Progenitor cell of endocrine pancreas (in vitro differentiated cells): ENCODE results near the gene ZNF74. TPM values are rescaled to one million over a fixed set of nuclear protein-coding genes. Genes with fewer than 3 reads are reported as not detected.
A peak's percentile ranks its signal among the peaks of the same experiment; 100 is the strongest.
"Not testable (repeated sequence)": the region's sequence is repeated elsewhere in the genome, so short reads cannot be mapped to it uniquely, and the experiment has no call there.

Source experiments
- DNase-seq: peaks from one replicate; pipeline ENCODE4 v3.0.0; 2021; ENCODE audit warnings: low spot score; ENCODE audit not compliant: unreplicated experiment
- H3K27ac Mint-ChIP-seq: 2 replicates; pipeline ENCODE4 v1.8.0; 2021; ENCODE audit warnings: mild to moderate bottlenecking, moderate library complexity, mixed read lengths
- H3K27me3 Mint-ChIP-seq: 2 replicates; pipeline ENCODE4 v1.8.0; 2021; ENCODE audit warnings: mixed read lengths
- H3K36me3 Mint-ChIP-seq: 2 replicates; pipeline ENCODE4 v1.8.0; 2022; ENCODE audit warnings: mixed read lengths; ENCODE audit not compliant: insufficient read depth
- H3K4me1 Mint-ChIP-seq: 2 replicates; pipeline ENCODE4 v1.8.0; 2021; ENCODE audit warnings: low read depth, mixed read lengths
- H3K4me3 Mint-ChIP-seq: 2 replicates; pipeline ENCODE4 v1.8.0; 2021; ENCODE audit warnings: low read depth, mild to moderate bottlenecking, moderate library complexity, mixed read lengths
- H3K9me3 Mint-ChIP-seq: 2 replicates; pipeline ENCODE4 v1.8.0; 2021; ENCODE audit warnings: low read depth, mixed read lengths
- CTCF ChIP-seq: fragments of 200-600 bp; sonication (generic); IDR thresholded peaks from one replicate; pipeline ENCODE4 v1.5.0; 2021; ENCODE audit warnings: antibody characterized with exemption, mild to moderate bottlenecking; ENCODE audit not compliant: unreplicated experiment
- total RNA-seq: library from RNA; stranded (reverse); gene quantifications from 2 replicates; pipeline ENCODE4 v1.2.1, GENCODE V29; 2021

ZNF74 gene
- total RNA-seq, 1 donor from 2014 or later: 52.1 TPM

- Mint-ChIP-seq H3K4me1 (peaks cover 20% of the 10 kb centered on the region), H3K27ac (no peak overlapping the region), H3K9me3 (no peaks in the 10 kb centered on the region), H3K27me3 (no peaks in the 10 kb centered on the region), H3K36me3 (no peaks in the 10 kb centered on the region), H3K4me3 (no peak overlapping the region)
- no peak for DNase-seq
- no peak for TF ChIP-seq CTCF
Observed at GRCh38 chr22:20391222-20391621, 2.7 kb upstream of the ZNF74 start.

- not testable (repeated sequence) for H3K27ac Mint-ChIP-seq, H3K27me3 Mint-ChIP-seq, H3K9me3 Mint-ChIP-seq, DNase-seq, H3K36me3 Mint-ChIP-seq, H3K4me3 Mint-ChIP-seq
- peaks cover 27% of the 10 kb centered on the region for H3K4me1 Mint-ChIP-seq
Observed at GRCh38 chr22:20392365-20392881, 1.5 kb upstream of the ZNF74 start.

- DNase-seq: no peak
- peaks cover 27% of the 10 kb centered on the region for H3K4me1 Mint-ChIP-seq
- H3K27ac Mint-ChIP-seq: peak overlapping the region; percentile 98
- H3K36me3 Mint-ChIP-seq: peaks cover 3% of the 10 kb centered on the region
- peak overlapping the region; percentile 90 for H3K4me3 Mint-ChIP-seq
- H3K27me3 Mint-ChIP-seq: no peaks in the 10 kb centered on the region
- no peak for TF ChIP-seq CTCF
- no peaks in the 10 kb centered on the region for H3K9me3 Mint-ChIP-seq
Observed at GRCh38 chr22:20392983-20393704, 807 bp upstream of the ZNF74 start.

- Mint-ChIP-seq H3K27me3 (no peaks in the 10 kb centered on the region), H3K4me1 (peaks cover 39% of the 10 kb centered on the region), H3K9me3 (no peaks in the 10 kb centered on the region), H3K36me3 (peaks cover 3% of the 10 kb centered on the region), H3K4me3 (peak overlapping the region; percentile 90), H3K27ac (peak overlapping the region; percentile 62)
- TF ChIP-seq CTCF: no peak
- DNase-seq: no peak
Observed at GRCh38 chr22:20395181-20395906, 1.4 kb downstream of the ZNF74 start.

- no peaks in the 10 kb centered on the region for H3K9me3 Mint-ChIP-seq
- no peak for TF ChIP-seq CTCF
- H3K4me3 Mint-ChIP-seq: peak overlapping the region; percentile 90
- H3K27ac Mint-ChIP-seq: no peak overlapping the region
- H3K27me3 Mint-ChIP-seq: no peaks in the 10 kb centered on the region
- peaks cover 3% of the 10 kb centered on the region for H3K36me3 Mint-ChIP-seq
- peaks cover 39% of the 10 kb centered on the region for H3K4me1 Mint-ChIP-seq
- DNase-seq: no peak
Observed at GRCh38 chr22:20395907-20396287, 1.9 kb downstream of the ZNF74 start.
